ENCODE measurements around the gene GDF2. TPM values are rescaled to one million over a fixed set of nuclear protein-coding genes. Genes with fewer than 3 reads are reported as not detected.

Gene GDF2
- total and polyA plus RNA-seq, 2 experiments from 2014 or later, result not detected

DNA sequence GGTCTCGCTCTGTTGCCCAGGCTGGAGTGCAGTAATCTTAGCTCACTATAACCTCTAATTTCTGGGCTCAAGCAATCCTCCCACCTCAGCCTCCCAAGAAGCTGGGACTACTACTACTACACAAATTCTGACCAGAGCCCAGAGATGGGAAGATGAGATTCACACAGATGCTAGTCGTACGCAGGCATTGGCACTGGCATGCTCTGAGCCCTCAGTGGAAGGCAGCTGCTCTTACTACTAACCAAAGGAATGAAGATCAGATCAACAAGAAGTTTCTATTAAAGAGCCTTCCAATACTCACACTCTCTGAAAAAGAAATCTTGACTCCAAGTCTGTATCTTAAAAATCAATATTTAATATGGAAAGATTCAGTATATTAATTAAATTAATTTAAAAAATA, 10.7 kb downstream of the GDF2 start:
- Histone ChIP-seq H3K27me3 (ENCODE audit: insufficient read depth) (no peaks in the 10 kb centered on the region), H3K4me2 (no peak overlapping the region), H3K4me1 (ENCODE audit: insufficient read depth) (no peaks in the 10 kb centered on the region), H2AFZ (no peak overlapping the region), H4K20me1 (replicated peaks; ENCODE audit: insufficient read depth) (no peaks in the 10 kb centered on the region), H3K27ac (ENCODE audit: low read depth) (no peak overlapping the region), H3K9me2 (ENCODE audit: insufficient read depth) (no peaks in the 10 kb centered on the region), H3K36me3 (ENCODE audit: insufficient read depth) (no peaks in the 10 kb centered on the region), H3F3A (replicated peaks; ENCODE audit: low read depth) (no peaks in the 10 kb centered on the region), H3K79me2 (replicated peaks; ENCODE audit: insufficient read depth) (no peaks in the 10 kb centered on the region), H3K4me3 (no peak overlapping the region)
- DNase-seq (ENCODE audit: low spot score), result no peak
- Mint-ChIP-seq H3K36me3 (ENCODE audit: low read depth) (no peaks in the 10 kb centered on the region), H3K4me1 (peaks cover 3% of the 10 kb centered on the region), H3K27ac (no peak overlapping the region), H3K27me3 (ENCODE audit: insufficient read depth, low read depth, poor library complexity) (peaks cover 1% of the 10 kb centered on the region), H3K4me3 (no peak overlapping the region), H3K9me3 (no peaks in the 10 kb centered on the region)
- no peak for ATAC-seq
- TF ChIP-seq, protein P1, sequence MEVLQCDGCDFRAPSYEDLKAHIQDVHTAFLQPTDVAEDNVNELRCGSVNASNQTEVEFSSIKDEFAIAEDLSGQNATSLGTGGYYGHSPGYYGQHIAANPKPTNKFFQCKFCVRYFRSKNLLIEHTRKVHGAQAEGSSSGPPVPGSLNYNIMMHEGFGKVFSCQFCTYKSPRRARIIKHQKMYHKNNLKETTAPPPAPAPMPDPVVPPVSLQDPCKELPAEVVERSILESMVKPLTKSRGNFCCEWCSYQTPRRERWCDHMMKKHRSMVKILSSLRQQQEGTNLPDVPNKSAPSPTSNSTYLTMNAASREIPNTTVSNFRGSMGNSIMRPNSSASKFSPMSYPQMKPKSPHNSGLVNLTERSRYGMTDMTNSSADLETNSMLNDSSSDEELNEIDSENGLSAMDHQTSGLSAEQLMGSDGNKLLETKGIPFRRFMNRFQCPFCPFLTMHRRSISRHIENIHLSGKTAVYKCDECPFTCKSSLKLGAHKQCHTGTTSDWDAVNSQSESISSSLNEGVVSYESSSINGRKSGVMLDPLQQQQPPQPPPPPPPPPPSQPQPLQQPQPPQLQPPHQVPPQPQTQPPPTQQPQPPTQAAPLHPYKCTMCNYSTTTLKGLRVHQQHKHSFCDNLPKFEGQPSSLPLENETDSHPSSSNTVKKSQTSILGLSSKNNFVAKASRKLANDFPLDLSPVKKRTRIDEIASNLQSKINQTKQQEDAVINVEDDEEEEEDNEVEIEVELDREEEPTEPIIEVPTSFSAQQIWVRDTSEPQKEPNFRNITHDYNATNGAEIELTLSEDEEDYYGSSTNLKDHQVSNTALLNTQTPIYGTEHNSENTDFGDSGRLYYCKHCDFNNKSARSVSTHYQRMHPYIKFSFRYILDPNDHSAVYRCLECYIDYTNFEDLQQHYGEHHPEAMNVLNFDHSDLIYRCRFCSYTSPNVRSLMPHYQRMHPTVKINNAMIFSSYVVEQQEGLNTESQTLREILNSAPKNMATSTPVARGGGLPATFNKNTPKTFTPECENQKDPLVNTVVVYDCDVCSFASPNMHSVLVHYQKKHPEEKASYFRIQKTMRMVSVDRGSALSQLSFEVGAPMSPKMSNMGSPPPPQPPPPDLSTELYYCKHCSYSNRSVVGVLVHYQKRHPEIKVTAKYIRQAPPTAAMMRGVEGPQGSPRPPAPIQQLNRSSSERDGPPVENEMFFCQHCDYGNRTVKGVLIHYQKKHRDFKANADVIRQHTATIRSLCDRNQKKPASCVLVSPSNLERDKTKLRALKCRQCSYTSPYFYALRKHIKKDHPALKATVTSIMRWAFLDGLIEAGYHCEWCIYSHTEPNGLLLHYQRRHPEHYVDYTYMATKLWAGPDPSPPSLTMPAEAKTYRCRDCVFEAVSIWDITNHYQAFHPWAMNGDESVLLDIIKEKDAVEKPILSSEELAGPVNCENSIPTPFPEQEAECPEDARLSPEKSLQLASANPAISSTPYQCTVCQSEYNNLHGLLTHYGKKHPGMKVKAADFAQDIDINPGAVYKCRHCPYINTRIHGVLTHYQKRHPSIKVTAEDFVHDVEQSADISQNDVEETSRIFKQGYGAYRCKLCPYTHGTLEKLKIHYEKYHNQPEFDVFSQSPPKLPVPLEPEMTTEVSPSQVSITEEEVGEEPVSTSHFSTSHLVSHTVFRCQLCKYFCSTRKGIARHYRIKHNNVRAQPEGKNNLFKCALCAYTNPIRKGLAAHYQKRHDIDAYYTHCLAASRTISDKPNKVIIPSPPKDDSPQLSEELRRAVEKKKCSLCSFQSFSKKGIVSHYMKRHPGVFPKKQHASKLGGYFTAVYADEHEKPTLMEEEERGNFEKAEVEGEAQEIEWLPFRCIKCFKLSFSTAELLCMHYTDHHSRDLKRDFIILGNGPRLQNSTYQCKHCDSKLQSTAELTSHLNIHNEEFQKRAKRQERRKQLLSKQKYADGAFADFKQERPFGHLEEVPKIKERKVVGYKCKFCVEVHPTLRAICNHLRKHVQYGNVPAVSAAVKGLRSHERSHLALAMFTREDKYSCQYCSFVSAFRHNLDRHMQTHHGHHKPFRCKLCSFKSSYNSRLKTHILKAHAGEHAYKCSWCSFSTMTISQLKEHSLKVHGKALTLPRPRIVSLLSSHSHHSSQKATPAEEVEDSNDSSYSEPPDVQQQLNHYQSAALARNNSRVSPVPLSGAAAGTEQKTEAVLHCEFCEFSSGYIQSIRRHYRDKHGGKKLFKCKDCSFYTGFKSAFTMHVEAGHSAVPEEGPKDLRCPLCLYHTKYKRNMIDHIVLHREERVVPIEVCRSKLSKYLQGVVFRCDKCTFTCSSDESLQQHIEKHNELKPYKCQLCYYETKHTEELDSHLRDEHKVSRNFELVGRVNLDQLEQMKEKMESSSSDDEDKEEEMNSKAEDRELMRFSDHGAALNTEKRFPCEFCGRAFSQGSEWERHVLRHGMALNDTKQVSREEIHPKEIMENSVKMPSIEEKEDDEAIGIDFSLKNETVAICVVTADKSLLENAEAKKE (CRISPR knock-in tag; IDR thresholded peaks at IDR 0.05), result no peak
- TF ChIP-seq, protein P2, sequence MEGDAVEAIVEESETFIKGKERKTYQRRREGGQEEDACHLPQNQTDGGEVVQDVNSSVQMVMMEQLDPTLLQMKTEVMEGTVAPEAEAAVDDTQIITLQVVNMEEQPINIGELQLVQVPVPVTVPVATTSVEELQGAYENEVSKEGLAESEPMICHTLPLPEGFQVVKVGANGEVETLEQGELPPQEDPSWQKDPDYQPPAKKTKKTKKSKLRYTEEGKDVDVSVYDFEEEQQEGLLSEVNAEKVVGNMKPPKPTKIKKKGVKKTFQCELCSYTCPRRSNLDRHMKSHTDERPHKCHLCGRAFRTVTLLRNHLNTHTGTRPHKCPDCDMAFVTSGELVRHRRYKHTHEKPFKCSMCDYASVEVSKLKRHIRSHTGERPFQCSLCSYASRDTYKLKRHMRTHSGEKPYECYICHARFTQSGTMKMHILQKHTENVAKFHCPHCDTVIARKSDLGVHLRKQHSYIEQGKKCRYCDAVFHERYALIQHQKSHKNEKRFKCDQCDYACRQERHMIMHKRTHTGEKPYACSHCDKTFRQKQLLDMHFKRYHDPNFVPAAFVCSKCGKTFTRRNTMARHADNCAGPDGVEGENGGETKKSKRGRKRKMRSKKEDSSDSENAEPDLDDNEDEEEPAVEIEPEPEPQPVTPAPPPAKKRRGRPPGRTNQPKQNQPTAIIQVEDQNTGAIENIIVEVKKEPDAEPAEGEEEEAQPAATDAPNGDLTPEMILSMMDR (conservative IDR thresholded peaks at IDR 0.05; ENCODE audit: low read depth in 2 of 2), result no peak
- TF ChIP-seq CREB1 (CRISPR knock-in tag; IDR thresholded peaks at IDR 0.05; ENCODE audit: low read depth) (no peak), EZH2phosphoT487 (IDR thresholded peaks at IDR 0.05; ENCODE audit: unreplicated experiment) (no peak), NANOG (IDR thresholded peaks at IDR 0.05; ENCODE audit: borderline replicate concordance) (no peak), ZNF114 (CRISPR knock-in tag; IDR thresholded peaks at IDR 0.05) (no peak), STAT1 (IDR thresholded peaks at IDR 0.05; ENCODE audit: unreplicated experiment) (no peak), JUNB (IDR thresholded peaks at IDR 0.05; ENCODE audit: unreplicated experiment) (no peak), POLR2AphosphoS5 (IDR thresholded peaks at IDR 0.05; ENCODE audit: low read depth) (no peak), ZNF331 (CRISPR knock-in tag; IDR thresholded peaks at IDR 0.05; ENCODE audit: low read depth) (no peak), EZH2 (IDR thresholded peaks at IDR 0.05; ENCODE audit: low read depth, unreplicated experiment) (no peak)
- TF ChIP-seq, protein P3, sequence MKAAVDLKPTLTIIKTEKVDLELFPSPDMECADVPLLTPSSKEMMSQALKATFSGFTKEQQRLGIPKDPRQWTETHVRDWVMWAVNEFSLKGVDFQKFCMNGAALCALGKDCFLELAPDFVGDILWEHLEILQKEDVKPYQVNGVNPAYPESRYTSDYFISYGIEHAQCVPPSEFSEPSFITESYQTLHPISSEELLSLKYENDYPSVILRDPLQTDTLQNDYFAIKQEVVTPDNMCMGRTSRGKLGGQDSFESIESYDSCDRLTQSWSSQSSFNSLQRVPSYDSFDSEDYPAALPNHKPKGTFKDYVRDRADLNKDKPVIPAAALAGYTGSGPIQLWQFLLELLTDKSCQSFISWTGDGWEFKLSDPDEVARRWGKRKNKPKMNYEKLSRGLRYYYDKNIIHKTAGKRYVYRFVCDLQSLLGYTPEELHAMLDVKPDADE (IDR thresholded peaks at IDR 0.05), result no peak
- TF ChIP-seq, protein P4, sequence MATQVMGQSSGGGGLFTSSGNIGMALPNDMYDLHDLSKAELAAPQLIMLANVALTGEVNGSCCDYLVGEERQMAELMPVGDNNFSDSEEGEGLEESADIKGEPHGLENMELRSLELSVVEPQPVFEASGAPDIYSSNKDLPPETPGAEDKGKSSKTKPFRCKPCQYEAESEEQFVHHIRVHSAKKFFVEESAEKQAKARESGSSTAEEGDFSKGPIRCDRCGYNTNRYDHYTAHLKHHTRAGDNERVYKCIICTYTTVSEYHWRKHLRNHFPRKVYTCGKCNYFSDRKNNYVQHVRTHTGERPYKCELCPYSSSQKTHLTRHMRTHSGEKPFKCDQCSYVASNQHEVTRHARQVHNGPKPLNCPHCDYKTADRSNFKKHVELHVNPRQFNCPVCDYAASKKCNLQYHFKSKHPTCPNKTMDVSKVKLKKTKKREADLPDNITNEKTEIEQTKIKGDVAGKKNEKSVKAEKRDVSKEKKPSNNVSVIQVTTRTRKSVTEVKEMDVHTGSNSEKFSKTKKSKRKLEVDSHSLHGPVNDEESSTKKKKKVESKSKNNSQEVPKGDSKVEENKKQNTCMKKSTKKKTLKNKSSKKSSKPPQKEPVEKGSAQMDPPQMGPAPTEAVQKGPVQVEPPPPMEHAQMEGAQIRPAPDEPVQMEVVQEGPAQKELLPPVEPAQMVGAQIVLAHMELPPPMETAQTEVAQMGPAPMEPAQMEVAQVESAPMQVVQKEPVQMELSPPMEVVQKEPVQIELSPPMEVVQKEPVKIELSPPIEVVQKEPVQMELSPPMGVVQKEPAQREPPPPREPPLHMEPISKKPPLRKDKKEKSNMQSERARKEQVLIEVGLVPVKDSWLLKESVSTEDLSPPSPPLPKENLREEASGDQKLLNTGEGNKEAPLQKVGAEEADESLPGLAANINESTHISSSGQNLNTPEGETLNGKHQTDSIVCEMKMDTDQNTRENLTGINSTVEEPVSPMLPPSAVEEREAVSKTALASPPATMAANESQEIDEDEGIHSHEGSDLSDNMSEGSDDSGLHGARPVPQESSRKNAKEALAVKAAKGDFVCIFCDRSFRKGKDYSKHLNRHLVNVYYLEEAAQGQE (IDR thresholded peaks at IDR 0.05; ENCODE audit: unreplicated experiment), result no peak

Data from GM23338 (cell line).